HCT116 (cell line): Measurements from ENCODE around the gene MAU2.

Experiments
- CEBPB ChIP-seq: IDR thresholded peaks from 2 replicates; pipeline ENCODE4 v1.6.1; 2012; ENCODE audit warnings: low read depth
- EGR1 ChIP-seq: IDR thresholded peaks from 2 replicates; pipeline ENCODE4 v1.6.1; 2012; ENCODE audit warnings: low read depth
- ELF1 ChIP-seq: IDR thresholded peaks from 2 replicates; pipeline ENCODE4 v1.6.1; 2012; ENCODE audit warnings: low read depth, borderline replicate concordance
- EZH2 ChIP-seq: fragments of 200-600 bp; sonication (generic); IDR thresholded peaks from 2 replicates; pipeline ENCODE4 v1.6.1; 2017; ENCODE audit warnings: antibody characterized with exemption, mixed run types
- EZH2phosphoT487 ChIP-seq: fragments of 200-600 bp; IDR thresholded peaks from 2 replicates; pipeline ENCODE4 v1.6.1; 2018; ENCODE audit warnings: antibody characterized with exemption, borderline replicate concordance
- JUND ChIP-seq: IDR thresholded peaks from 2 replicates; pipeline ENCODE4 v1.6.1; 2012
- POLR2A ChIP-seq: IDR thresholded peaks from 2 replicates; pipeline ENCODE4 v1.7.0; 2011; ENCODE audit warnings: borderline replicate concordance; ENCODE audit not compliant: insufficient read depth, insufficient read length; ENCODE audit errors: extremely low read depth
- POLR2AphosphoS5 ChIP-seq: IDR thresholded peaks from 2 replicates; pipeline ENCODE4 v1.6.1; 2011; ENCODE audit warnings: mild to moderate bottlenecking, low read depth, low read length, moderate library complexity
- RAD21 ChIP-seq: IDR thresholded peaks from 2 replicates; pipeline ENCODE4 v1.6.1; 2012; ENCODE audit warnings: low read depth, mild to moderate bottlenecking
- TCF7L2 ChIP-seq: IDR thresholded peaks from 2 replicates; pipeline ENCODE4 v1.7.0; 2011; ENCODE audit warnings: borderline replicate concordance, inconsistent platforms; ENCODE audit not compliant: insufficient read depth, insufficient read length; ENCODE audit errors: extremely low read depth
- ZFX ChIP-seq: fragments of 450-650 bp; IDR thresholded peaks from 2 replicates; pipeline ENCODE4 v1.6.1; 2017
- TF ChIP-seq, protein P1 (sequence below), 3 experiments: fragments of 200-600 bp in 1 of 3; sonication (generic) in 1 of 3; IDR thresholded peaks in 2 of 3; conservative IDR thresholded peaks in 1 of 3; 2 replicates each; pipeline ENCODE4 v1.5.1; 2012 to 2017; ENCODE audit warnings: low read depth in 2 of 3, low read length in 2 of 3, antibody characterized with exemption in 1 of 3, borderline replicate concordance in 1 of 3, control low read depth in 1 of 3, mild to moderate bottlenecking in 1 of 3, mixed read lengths in 1 of 3, mixed run types in 1 of 3, moderate library complexity in 1 of 3; ENCODE audit not compliant: insufficient read depth in 1 of 3
- TF ChIP-seq, protein P2 (sequence below): IDR thresholded peaks from 2 replicates; pipeline ENCODE4 v1.6.1; 2012; ENCODE audit warnings: low read depth
- TF ChIP-seq, protein P3 (sequence below): IDR thresholded peaks from 2 replicates; pipeline ENCODE4 v1.6.1; 2012

DNA sequence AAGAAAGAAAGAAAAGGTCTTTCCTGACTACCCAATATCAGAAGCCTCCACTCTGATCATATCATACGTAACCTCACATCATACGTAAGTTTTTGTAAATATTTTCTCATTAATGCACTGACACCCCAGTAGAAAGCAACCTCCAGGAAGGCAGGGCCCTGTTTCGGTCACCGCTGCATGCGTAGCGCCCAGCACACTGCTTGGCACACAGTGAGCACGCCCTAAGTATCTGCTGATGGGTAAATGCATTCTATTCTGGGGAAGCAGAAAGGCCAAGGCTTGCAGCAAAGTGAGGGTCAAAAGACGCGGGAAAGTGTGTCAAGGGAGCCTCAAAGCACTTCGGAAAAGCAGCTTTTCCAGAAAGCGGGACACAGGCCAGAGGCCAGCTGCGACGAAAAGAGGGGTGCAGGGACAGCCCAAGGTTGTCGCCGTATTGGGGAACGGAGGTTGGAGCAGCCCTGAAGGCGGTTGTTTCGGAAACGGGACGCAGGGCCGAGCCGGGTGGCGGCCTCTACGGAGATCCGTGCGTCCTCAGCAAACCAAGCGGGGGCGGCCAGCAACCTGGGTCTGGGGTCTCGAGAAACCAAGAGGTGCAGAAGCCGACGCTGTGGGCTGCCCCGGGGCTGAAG is 783 bp upstream of the MAU2 start:
- TF ChIP-seq, protein P1, sequence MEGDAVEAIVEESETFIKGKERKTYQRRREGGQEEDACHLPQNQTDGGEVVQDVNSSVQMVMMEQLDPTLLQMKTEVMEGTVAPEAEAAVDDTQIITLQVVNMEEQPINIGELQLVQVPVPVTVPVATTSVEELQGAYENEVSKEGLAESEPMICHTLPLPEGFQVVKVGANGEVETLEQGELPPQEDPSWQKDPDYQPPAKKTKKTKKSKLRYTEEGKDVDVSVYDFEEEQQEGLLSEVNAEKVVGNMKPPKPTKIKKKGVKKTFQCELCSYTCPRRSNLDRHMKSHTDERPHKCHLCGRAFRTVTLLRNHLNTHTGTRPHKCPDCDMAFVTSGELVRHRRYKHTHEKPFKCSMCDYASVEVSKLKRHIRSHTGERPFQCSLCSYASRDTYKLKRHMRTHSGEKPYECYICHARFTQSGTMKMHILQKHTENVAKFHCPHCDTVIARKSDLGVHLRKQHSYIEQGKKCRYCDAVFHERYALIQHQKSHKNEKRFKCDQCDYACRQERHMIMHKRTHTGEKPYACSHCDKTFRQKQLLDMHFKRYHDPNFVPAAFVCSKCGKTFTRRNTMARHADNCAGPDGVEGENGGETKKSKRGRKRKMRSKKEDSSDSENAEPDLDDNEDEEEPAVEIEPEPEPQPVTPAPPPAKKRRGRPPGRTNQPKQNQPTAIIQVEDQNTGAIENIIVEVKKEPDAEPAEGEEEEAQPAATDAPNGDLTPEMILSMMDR (IDR thresholded peaks at IDR 0.05 in 2 of 3, conservative IDR thresholded peaks at IDR 0.05 in 1 of 3; ENCODE audit: borderline replicate concordance in 1 of 3, insufficient read depth in 1 of 3, low read depth in 2 of 3, low read length in 2 of 3) = no peak
- TF ChIP-seq EZH2phosphoT487 (no peak), EZH2 (no peak), EGR1 (no peak), TCF7L2 (no peak), POLR2A (no peak), CEBPB (no peak), JUND (no peak), ZFX (no peak), POLR2AphosphoS5 (no peak), ELF1 (no peak), RAD21 (no peak)
- TF ChIP-seq, protein P2, sequence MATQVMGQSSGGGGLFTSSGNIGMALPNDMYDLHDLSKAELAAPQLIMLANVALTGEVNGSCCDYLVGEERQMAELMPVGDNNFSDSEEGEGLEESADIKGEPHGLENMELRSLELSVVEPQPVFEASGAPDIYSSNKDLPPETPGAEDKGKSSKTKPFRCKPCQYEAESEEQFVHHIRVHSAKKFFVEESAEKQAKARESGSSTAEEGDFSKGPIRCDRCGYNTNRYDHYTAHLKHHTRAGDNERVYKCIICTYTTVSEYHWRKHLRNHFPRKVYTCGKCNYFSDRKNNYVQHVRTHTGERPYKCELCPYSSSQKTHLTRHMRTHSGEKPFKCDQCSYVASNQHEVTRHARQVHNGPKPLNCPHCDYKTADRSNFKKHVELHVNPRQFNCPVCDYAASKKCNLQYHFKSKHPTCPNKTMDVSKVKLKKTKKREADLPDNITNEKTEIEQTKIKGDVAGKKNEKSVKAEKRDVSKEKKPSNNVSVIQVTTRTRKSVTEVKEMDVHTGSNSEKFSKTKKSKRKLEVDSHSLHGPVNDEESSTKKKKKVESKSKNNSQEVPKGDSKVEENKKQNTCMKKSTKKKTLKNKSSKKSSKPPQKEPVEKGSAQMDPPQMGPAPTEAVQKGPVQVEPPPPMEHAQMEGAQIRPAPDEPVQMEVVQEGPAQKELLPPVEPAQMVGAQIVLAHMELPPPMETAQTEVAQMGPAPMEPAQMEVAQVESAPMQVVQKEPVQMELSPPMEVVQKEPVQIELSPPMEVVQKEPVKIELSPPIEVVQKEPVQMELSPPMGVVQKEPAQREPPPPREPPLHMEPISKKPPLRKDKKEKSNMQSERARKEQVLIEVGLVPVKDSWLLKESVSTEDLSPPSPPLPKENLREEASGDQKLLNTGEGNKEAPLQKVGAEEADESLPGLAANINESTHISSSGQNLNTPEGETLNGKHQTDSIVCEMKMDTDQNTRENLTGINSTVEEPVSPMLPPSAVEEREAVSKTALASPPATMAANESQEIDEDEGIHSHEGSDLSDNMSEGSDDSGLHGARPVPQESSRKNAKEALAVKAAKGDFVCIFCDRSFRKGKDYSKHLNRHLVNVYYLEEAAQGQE = no peak
- TF ChIP-seq, protein P3, sequence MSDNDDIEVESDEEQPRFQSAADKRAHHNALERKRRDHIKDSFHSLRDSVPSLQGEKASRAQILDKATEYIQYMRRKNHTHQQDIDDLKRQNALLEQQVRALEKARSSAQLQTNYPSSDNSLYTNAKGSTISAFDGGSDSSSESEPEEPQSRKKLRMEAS = no peak
